T-helper 9 cell (primary cell): ENCODE results near the gene DNAH6.
"Not testable (repeated sequence)": the region's sequence is repeated elsewhere in the genome, so short reads cannot be mapped to it uniquely, and the experiment has no call there.

ENCODE experiments used
- DNase-seq: peaks from one replicate; pipeline ENCODE4 v3.0.0-alpha.2; 2020
- total RNA-seq, 2 donors: gene quantifications; one replicate each; lab custom pipeline; 2026; lab: John Stamatoyannopoulos, UW

The DNAH6 gene, protein sequence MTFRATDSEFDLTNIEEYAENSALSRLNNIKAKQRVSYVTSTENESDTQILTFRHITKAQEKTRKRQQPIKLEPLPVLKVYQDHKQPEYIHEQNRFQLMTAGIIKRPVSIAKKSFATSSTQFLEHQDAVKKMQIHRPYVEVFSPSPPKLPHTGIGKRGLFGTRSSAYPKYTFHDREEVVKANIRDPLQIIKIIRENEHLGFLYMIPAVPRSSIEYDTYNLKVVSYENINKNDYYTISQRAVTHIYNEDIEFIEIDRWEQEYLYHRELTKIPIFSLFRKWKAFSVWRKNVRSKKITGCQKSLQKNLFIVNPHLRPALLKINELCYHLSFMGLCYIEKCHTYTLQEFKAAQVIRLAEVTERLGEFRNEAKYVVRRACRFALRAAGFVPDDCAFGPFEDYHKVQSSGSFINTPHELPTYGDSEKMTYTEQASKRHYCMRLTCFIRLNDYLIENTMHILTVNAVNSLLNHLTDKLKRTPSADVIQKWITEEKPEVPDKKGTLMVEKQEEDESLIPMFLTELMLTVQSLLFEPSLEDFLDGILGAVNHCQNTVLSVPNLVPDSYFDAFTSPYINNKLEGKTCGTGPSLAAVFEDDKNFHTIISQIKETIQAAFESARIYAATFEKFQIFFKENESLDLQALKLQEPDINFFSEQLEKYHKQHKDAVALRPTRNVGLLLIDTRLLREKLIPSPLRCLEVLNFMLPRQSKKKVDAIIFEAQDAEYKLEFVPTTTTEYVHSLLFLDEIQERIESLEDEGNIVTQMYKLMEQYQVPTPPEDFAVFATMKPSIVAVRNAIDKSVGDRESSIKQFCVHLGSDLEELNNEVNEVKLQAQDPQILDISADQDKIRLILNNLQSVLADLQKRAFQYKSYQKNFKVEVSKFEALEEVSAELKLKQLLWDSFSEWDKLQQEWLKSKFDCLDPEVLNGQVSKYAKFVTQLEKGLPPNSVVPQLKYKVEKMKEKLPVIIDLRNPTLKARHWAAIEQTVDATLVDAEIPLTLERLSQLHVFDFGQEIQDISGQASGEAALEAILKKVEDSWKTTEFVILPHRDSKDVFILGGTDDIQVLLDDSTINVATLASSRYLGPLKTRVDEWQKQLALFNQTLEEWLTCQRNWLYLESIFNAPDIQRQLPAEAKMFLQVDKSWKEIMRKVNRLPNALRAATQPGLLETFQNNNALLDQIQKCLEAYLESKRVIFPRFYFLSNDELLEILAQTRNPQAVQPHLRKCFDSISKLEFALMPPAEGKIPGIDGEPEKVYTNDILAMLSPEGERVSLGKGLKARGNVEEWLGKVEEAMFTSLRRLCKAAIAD (N-terminal part only)
- 2.4 to 2.9 reads per million in 2 donors for total RNA-seq

DNA sequence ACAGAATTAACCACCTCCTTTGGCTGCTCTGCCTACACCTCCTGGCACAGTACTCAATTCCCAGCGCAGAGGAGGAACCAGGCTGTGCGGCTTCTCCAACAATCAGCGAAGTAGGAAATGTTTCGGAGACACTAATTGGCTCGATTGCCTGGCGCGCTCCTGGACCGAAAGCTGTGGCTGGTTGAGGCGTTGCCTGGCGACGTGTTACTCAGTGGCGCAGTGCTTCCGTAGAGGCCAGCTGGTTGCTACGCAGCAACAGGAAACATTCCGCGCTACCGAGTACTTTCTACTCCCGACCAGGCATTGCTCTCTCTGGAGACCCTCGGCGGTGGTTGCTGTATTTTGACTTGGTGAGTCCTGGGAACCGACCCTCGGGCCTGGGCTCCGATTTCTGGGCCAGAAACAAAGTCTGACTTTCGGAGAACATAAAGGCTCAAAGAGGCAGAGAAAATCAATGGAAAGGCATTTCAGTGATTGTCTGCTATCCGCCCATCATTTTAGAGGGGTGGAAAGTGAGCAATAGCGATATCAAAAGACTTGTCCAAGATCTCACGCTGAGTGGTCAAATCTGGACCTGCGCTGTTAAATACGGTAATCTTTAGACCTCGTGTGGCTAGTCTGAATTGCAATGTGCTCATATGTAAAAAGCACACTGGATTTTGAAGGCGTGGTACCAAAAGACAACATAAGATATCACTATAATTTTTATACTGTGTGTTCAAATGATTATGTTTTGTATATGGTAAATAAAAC, at the start of gene DNAH6:
TSS of gene DNAH6 (plus strand) at position 265 of the 753 bp plus-strand sequence. CDS start 1,329 bp downstream, outside the sequence.
- peak; percentile 78 for DNase-seq

DNA sequence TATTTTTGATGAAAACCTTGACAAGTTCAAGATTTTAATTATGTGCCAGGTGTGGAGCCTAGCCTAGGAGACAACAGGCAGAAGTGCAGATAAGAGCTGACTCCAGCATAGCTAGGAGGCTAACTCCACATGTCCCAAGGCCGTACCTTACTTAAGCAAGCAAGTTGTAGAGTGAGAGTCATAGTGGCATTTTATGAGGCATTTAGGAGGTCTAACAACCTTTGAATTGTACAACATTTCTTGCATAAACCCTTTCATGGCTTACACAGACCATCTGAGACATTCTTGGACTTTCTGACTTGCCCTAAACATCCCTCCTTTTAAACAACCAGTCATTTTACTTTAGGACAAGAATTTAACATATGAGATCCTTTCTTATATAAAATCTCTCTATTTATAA, 48.9 kb upstream of the DNAH6 start:
- DNase-seq, result no peak

DNA sequence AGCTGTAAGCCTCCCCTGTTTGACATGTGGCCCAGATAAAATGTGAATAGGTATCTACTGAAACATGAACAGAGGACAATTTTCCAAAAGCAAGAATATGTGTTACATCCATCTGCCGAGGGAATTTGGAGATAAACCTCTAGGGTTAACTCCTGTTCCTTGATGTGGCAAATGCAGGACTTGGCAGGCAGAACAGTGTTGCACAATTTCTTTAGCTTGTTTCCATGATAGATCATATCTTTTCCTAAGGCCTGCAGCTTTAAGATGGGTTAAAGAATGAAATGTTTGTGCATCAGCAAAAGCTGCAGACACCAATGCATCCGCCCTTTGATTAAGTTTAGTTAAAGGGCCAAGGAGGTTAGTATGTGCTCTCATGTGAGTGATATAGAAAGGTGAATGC, 43.9 kb upstream of the DNAH6 start:
- DNase-seq, result not testable (repeated sequence)

DNA sequence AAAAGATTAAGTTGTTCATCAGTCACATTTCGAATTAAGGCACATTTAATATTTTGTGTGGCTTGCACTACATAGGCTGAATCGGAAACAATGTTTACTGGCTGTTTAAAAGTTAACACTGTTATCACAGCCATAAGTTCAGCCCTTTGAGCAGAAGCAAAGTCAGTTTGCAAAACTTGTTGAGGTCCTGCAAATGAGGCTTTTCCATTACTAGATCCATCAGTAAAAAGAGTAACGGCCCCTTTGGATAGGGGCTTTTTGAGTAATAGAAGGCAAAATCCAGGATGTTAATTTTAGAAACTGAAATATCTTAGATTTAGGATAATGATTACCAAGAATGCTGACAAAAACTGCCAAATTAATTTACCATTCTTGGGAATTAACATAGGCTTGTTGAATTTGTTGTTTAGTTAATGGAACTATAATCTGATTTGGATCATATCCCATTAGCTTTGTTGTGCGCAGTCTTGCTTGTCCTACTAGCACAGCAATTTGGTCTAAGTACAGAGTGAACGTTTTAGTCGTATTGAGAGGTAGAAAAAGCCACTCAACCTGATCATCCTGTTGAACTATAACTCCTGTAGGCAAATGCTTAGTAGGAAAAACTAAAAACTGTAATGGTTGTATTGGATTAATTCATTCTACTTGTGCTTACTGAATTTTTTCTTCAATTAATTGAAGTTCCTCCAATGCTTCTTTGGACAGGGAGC, 43.3 kb upstream of the DNAH6 start:
- no peak for DNase-seq

DNA sequence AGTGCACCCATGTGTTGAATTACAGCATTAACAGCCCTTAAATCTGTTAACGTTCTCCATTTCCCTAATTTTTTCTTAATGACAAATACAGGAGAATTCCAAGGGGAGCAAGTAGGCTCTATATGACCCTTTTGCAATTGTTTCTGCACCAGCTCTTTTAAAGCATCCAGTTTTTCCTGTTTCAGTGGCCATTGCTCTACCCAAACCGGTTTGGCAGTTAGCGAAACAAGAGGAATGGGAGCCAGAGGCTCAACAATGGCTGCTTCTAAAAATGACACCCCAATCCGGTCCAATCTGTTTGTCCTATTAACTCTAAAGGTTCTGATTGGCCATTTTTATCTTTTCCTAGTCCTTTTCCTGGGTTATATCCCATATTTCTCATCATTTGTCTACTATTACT, 42.1 kb upstream of the DNAH6 start:
- no peak for DNase-seq

DNA sequence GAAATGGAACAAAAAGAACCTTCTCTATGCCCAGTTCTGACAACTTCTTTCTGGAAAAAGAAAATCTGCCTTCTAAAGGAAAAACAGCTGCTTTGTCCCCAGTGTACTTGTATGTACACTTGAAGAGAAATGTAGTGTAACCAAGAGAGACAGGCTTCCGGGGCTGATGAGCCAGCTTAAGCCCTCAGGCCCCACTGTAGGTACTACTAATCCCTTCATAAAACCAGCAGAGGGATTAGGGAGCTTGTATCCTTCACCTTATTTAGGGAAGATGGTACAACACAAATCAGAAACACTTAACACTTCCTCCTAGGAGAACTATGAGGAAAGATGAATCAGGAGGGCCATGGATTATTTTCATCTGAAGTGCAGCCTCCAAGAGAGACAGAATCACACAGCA, 38.4 kb upstream of the DNAH6 start:
- no peak for DNase-seq

DNA sequence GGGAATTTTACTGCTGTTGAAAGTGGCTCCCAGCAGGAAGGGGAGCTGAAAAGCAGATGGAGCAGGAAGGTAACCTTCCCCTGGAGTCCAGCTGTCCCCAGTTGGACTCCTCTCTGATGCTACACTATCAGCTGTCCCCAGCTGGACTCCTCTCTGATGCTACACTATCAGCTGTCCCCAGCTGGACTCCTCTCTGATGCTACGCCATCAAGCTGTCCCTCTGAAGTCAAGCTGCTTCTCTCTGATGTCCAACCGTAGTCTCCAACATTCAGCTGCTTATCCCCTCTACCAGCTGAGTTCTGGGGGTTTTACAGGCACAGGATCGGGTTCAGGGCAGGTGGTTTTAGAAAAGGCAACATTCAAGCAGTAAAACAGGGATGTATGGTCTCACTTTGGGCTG, 37.4 kb upstream of the DNAH6 start:
- no peak for DNase-seq

DNA sequence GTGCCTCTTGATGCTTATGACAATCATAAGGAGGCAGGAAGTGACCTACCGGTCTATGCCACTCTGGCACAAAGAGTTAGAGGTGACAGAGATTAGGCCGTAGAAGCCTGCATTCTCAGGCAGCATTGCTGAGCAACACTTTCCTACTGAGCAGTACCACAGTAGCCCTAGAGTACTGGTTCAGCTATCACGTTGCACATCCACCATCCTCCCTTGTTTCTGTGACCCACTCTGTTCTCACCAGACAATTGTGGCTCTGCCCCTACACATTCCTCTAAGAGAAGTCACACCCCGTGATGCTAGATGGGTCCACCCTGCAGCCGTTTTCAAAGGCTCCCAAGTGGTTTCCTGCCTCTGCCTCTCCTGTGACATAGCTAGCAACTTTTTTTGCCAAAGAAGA, 34.6 kb upstream of the DNAH6 start:
- DNase-seq, result no peak

DNA sequence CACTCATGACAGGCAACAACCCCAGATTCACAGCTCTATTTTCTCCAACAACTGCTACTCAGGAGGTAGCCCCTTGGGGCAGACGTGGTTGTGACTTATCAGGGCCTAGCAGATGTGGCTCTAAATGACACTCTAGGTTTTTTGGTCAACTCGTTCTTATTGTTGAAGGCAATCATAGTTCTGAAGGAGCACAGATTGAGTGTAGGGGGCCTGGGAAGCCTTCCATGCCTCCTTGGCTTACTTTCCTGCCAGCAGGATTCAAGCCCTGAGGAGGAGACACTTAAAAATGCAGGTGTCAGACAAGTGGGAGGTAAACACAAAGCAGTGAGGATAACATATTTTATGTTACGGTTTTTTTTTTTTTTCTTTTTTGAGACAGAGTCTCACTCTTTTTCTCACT, 33.7 kb upstream of the DNAH6 start:
- DNase-seq, result no peak

DNA sequence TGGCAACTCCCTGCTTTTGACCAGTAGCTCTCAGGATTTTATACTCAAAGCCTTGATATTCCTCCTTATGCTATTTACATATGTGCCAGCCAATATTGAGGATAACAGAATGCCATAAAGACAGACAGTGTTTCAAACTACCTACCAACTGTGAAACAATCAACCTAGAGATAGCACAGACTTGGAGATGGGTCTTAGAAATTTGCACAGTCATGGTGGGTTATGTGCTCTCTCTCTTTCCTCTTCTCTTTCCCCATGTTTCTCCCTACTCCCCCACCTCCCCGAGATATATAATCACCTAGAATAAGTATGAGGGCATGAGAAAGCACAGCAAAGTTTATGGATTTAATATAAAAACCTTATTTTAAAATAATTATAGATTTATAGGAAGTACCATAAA, 33.0 kb upstream of the DNAH6 start:
- no peak for DNase-seq

DNA sequence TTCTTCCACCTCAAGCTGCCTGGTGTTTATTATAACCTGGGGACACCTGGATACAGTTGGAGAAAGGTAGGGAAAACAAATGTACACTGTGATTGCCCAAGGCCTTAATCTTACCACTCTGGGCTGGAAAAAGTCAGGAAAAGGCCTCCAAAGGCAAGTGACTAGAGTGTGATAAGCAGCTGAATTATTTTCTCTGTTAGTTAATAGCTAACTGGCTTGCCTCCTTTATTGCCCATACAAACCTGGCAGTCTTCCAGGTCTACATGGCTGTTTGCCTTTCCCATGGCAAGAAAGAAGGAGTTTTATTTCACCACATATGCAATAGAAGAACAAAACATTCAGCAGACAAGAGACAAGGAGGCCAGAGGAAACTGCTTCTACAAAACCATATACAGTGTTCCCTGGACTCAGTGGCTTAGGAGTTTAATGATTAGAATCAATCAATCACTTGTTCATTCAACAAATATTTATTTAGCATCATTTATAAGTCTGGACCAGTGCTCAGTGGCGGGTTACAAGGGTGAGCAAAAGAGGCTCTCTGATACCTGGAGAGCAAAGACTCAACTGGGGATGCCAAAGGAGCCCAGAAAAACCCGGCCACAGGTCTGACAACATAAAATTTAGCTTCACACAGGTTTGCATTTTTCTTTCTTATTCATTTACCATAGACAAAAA, 29.7 kb upstream of the DNAH6 start:
- no peak for DNase-seq

DNA sequence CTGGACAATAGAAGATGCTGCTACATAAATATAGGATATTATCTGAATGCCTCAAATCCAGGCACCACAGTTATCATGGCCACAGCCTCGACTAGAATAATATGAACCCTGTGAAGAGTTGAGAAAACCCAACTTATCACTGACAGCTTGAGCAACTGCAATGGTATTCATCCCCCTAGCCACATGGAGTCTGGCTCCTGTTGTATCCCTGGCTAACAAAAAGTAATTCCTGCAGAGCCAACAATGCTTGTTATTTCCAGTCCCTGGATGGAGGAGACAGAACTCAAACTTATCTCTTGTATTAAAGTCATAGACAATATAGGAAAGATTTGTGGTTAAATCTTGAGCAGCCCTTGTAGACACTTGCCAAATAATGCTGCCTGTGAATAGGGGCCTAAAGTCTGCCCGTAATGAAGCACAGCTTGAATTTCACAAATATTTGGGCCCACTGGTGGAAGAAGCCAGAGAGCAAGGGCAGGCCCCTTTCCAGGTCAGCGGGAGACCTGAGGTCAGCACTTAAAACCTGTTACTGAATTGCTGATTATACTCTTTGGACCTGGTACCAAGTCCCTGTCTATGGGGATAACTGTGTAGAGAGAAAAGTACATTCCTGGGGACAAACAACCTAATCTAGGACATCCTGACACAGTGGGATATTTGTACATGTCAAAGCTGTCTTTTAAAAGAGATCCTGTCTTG, 28.9 kb upstream of the DNAH6 start:
- DNase-seq, result no peak

DNA sequence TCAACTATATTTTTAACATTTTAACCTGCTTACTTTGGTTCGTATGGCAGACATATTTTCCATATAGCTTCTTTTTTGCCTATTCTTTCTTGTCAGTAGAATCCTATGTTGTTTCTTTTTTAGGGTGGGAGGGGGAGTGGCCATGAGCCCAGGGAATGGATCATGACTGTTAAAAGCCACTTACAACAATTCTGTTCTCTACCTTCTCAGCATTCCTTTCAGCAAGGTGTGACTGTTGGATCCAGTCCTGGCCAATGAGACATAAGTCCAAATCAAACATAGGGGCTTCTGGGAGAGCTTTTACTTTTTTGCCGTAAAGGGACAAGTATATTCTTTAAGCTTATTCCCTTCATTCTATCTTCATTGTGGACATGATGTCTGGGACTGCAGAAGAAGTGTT, 25.0 kb upstream of the DNAH6 start:
- no peak for DNase-seq

DNA sequence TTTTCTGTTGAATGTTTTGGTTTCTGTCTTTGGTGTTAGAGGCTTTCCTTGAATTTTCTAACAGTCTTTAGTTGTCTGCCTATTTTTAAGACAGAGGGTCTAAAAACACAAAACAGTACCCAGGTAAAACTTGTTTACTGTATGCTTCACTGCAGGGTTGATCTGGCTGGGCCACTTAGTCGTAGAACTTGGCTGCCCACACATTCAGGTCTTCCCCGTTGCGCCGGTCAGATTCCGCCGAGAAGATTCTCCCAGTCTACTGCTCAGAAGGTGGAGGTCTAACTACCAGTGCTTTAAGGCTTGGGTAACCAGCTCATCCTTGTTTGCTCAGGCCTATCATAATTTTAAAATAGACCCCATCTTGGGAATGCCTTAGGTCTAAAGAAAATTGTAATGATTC, 24.6 kb upstream of the DNAH6 start:
- DNase-seq, result no peak

DNA sequence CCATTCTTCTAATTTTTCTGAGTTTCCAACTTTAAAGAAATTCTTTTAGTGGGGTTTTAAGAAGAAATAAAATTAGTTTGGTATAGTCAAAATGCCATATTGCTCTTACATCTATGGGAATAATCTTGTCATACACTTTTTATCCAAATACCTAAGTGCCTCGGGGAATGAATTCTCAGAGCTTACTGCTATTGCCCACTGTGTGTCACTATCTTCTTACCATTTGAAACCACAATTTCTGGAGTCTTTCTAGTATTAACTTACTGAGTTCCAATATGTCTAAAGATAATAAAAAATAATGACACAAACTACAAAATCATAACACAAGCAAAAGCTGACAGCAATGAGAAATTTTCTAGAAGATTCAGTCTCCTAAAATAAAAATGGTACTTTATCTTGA, 23.7 kb upstream of the DNAH6 start:
- DNase-seq, result no peak

DNA sequence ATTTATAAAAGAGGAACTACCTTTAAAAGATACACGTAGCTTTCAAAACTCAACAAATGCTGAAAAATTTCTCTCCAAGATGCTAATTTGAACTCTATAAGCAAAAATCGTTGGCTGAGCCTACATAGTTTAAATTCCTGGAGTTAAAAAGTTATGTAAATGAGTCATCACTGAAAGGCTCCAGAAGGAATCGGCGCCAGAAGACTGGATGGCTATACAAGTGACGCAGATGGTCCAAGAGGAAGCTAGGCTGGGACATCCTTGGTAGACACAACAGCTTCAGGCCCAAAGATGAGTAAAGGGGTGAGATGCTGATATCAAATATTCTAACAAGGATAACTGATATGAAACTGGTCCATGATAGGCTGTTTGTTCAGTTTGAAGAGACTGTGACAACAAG, 22.8 kb upstream of the DNAH6 start:
- no peak for DNase-seq

DNA sequence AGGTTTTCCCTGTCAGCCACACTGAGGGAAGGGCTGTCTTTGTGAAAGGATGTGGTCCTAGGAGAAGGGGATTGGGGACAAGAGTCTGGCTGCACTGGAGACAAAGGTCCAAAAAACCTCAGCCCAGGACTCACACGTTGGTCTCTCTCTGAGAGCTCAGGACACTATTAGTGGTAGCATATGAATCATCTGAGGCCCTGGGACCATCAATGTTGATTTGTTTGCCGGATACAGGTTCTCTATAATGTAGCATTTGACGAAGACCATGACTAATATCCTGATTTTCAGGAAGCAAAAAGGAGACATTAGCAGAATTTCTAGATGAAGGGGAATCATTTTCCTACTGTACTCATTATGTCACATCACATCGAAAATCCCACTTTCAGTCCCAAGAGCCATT, 22.2 kb upstream of the DNAH6 start:
- no peak for DNase-seq

DNA sequence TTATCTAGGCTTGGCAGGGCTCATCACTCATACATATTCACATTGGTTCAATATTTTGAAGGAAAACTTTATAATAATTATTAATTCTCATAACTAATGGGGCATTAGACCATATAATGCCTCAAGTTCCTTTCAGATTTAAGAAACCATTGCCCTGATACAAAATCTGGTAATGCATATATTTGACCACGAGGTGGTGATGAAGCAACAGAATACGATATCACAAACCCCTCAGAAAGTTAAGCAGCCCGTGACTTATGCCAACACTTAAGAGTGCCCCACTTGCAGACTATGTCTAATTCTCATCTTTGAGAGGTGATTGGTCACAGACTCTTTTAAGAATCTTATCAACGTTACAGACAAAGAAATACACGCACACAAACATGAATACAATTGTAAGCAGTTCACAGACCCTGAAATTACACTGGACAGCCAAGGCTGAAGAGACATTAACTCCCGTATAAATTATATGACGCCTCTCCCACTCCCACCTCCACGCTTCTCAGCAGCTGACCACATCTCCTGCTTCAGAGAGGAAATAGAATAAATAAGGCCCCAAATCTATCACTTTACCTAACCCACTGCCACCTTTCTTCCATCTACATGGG, 20.7 kb upstream of the DNAH6 start:
- DNase-seq, result no peak

DNA sequence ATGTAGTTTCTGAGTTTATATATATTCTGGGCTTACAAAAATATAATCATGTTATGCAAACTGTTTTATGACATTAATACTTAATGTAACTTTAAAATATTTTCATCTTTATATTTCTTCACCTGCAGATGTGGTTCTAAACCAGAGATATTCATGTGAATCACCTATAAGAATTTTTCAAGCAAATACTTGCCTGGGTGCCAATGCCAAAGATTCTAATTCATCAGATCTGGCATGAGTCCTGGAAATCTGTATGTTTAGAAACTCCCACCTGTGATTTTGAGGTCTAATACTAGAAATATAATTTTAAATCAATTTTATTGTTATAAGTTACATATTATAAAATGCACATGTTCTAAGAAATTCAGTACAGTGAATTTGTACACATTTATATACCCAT, 19.9 kb upstream of the DNAH6 start:
- DNase-seq, result no peak

DNA sequence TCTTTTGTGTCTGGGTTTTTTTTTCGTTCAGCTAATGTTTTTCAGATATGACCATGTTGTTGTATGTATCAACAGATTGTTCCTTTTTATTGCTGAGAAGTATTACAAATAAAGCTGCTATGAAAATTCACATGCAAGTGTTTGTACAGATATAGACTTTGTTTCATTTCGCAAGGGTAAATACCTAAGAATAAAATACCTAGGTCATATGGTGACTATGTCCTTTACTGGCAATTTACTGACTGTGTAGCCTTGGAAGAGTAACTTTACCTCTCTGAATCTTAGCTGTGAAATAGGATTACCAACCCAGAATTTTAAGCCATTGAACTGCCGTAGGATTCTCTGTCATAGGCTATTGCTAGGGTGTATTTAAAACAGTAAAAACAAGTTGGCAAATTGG, 19.0 kb upstream of the DNAH6 start:
- DNase-seq, result no peak
